OCI-LY7 (cell line): Measurements from ENCODE around the gene CGNL1. TPM values are rescaled to one million over a fixed set of nuclear protein-coding genes. Genes with fewer than 3 reads are reported as not detected.

Experiments
- BruUV-seq: library from RNA; stranded (reverse); fragments of 400-500 nt; replicated peaks from 2 replicates; lab custom pipeline; 2021; lab: Mats Ljungman, UMichigan
- CTCF ChIA-PET: fragments of 300-600 bp; sonication (Branson Sonifier 250); formaldehyde crosslinking; loops from one replicate; lab custom pipeline; 2022; ENCODE audit warnings: antibody characterized with exemption; ENCODE audit not compliant: unreplicated experiment; lab: Charles Lee
- POLR2A ChIA-PET: fragments of 300-600 bp; sonication (Branson Sonifier 250); formaldehyde crosslinking; loops from one replicate; lab custom pipeline; 2022; ENCODE audit warnings: antibody characterized with exemption; lab: Charles Lee
- DNase-seq: peaks from one replicate; pipeline ENCODE4 v3.0.0-alpha.2; 2015; ENCODE audit warnings: low spot score
- H2AFZ ChIP-seq: fragments of 200-600 bp; sonication (generic), shearing (Covaris generic); 2 replicates; pipeline ENCODE4 v1.6.1; 2014; ENCODE audit warnings: mild to moderate bottlenecking, antibody characterized with exemption, low read length, moderate library complexity
- H3K27ac ChIP-seq: fragments of 200-600 bp; sonication (generic); 2 replicates; pipeline ENCODE4 v1.5.1; 2014; ENCODE audit warnings: mixed run types, low read depth, mild to moderate bottlenecking, moderate library complexity, low read length, inconsistent platforms; ENCODE audit not compliant: poor library complexity, severe bottlenecking
- H3K36me3 ChIP-seq: fragments of 200-600 bp; sonication (generic); 2 replicates; pipeline ENCODE4 v1.6.1; 2014; ENCODE audit warnings: mild to moderate bottlenecking, antibody characterized with exemption, low read length, moderate library complexity, mixed read lengths; ENCODE audit not compliant: insufficient read depth
- H3K4me1 ChIP-seq: fragments of 200-600 bp; sonication (generic); 2 replicates; pipeline ENCODE4 v1.5.1; 2014; ENCODE audit warnings: mild to moderate bottlenecking, low read length; ENCODE audit not compliant: insufficient read depth, poor library complexity, severe bottlenecking
- H3K4me2 ChIP-seq: fragments of 200-600 bp; sonication (generic); 2 replicates; pipeline ENCODE4 v1.6.1; 2014; ENCODE audit warnings: mild to moderate bottlenecking, low read length
- H3K4me3 ChIP-seq: fragments of 200-600 bp; sonication (generic); 2 replicates; pipeline ENCODE4 v1.5.1; 2014; ENCODE audit warnings: mild to moderate bottlenecking, low read depth, low read length; ENCODE audit not compliant: poor library complexity, severe bottlenecking
- H3K79me2 ChIP-seq: fragments of 200-600 bp; sonication (generic); 2 replicates; pipeline ENCODE4 v1.6.1; 2016; ENCODE audit warnings: low read depth, mild to moderate bottlenecking, low read length, moderate library complexity, mixed read lengths; ENCODE audit not compliant: insufficient read depth
- H3K9me2 ChIP-seq: fragments of 200-600 bp; sonication (generic); 2 replicates; pipeline ENCODE4 v1.6.1; 2016; ENCODE audit warnings: mild to moderate bottlenecking, low read length, mixed read lengths; ENCODE audit not compliant: insufficient read depth
- H3K9me3 ChIP-seq: fragments of 200-600 bp; sonication (generic); 2 replicates; pipeline ENCODE4 v1.6.1; 2014; ENCODE audit warnings: mild to moderate bottlenecking, mixed run types, low read length, mixed read lengths
- H4K20me1 ChIP-seq: fragments of 200-600 bp; sonication (generic); 2 replicates; pipeline ENCODE4 v1.6.1; 2014; ENCODE audit warnings: mild to moderate bottlenecking, antibody characterized with exemption, low read length, moderate library complexity, mixed read lengths; ENCODE audit not compliant: insufficient read depth
- CTCF ChIP-seq: fragments of 200-600 bp; sonication (generic); conservative IDR thresholded peaks from 2 replicates; pipeline ENCODE4 v1.5.1; 2014; ENCODE audit warnings: mild to moderate bottlenecking, antibody characterized with exemption, low read length, moderate library complexity, mixed read lengths
- EZH2phosphoT487 ChIP-seq: fragments of 200-600 bp; sonication (generic); IDR thresholded peaks from 2 replicates; pipeline ENCODE4 v1.6.1; 2018; ENCODE audit warnings: low read depth, borderline replicate concordance, mild to moderate bottlenecking, mixed run types, antibody characterized with exemption, low read length, moderate library complexity, mixed read lengths
- intact Hi-C: fragments of 100-400 bp; cut with micrococcal nuclease; formaldehyde crosslinking; loops from one replicate; pipeline ENCODE4 v1.10.0; 2022; ENCODE audit not compliant: unreplicated experiment
- total RNA-seq, 2 experiments: library from RNA; depleted of rRNA in 1 of 2; stranded (reverse); fragments of >200 nt in 1 of 2; shearing (Covaris generic) in 1 of 2; gene quantifications; 2 replicates each; pipeline ENCODE4 v1.2.3, GENCODE V29; 2014 to 2022

Gene CGNL1
- total RNA-seq, 2 experiments from 2014 or later, result 0.04 TPM; not detected in 1

- Histone ChIP-seq H3K4me3 (no peak overlapping the region), H3K4me2 (no peak overlapping the region), H3K36me3 (no peaks in the 10 kb centered on the region), H2AFZ (no peak overlapping the region), H3K4me1 (no peaks in the 10 kb centered on the region), H3K9me3 (no peaks in the 10 kb centered on the region), H3K79me2 (no peaks in the 10 kb centered on the region), H4K20me1 (no peaks in the 10 kb centered on the region), H3K27ac (no peak overlapping the region), H3K9me2 (no peaks in the 10 kb centered on the region)
- DNase-seq, result no peak
- BruUV-seq, result no TSS peak
- ChIA-PET POLR2A (no interaction called here), CTCF (no interaction called here)
- intact Hi-C loops, result no loop called here
- TF ChIP-seq CTCF (no peak), EZH2phosphoT487 (no peak)
Measured at GRCh38 chr15:57479005-57479404, 102.7 kb downstream of the CGNL1 start.

GRCh38 chr15:57481038-57481705 lies 104.9 kb downstream of the CGNL1 start:
- CTCF ChIA-PET, result no interaction called here
- intact Hi-C loops, result no loop called here
- POLR2A ChIA-PET, result interaction anchor here (0.5 to 0.7 kb wide), 2 partner anchors 13 to 217 kb away, joined by 3 to 4 read pairs; no protein-coding TSS in a partner anchor

More at GRCh38 chr15:57481038-57481705, 104.9 kb downstream of the CGNL1 start:
- Histone ChIP-seq H3K4me1 (no peaks in the 10 kb centered on the region), H3K9me2 (no peaks in the 10 kb centered on the region), H4K20me1 (no peaks in the 10 kb centered on the region), H3K36me3 (no peaks in the 10 kb centered on the region), H3K4me2 (no peak overlapping the region), H3K4me3 (no peak overlapping the region), H2AFZ (no peak overlapping the region), H3K27ac (no peak overlapping the region), H3K9me3 (no peaks in the 10 kb centered on the region), H3K79me2 (no peaks in the 10 kb centered on the region)
- no TSS peak for BruUV-seq
- TF ChIP-seq CTCF (no peak), EZH2phosphoT487 (no peak)
- no peak for DNase-seq
